GM21717 (cell line): ENCODE results near the gene DEAF1.
"Not testable (repeated sequence)": the region's sequence is repeated elsewhere in the genome, so short reads cannot be mapped to it uniquely, and the experiment has no call there.

ENCODE experiments used
- ATAC-seq: cut with Tn5 transposase; IDR thresholded peaks from one replicate; pipeline ENCODE4 v1.9.1; 2021; ENCODE audit warnings: mild to moderate bottlenecking, moderate library complexity; ENCODE audit not compliant: unreplicated experiment

The DEAF1 gene

GRCh38 chr11:653136-653535 lies 41.9 kb downstream of the DEAF1 start:
- ATAC-seq, result not testable (repeated sequence)

- ATAC-seq, result no peak
Measured at GRCh38 chr11:650482-650881, 44.5 kb downstream of the DEAF1 start.

GRCh38 chr11:647672-648158 lies 47.3 kb downstream of the DEAF1 start:
- ATAC-seq, result not testable (repeated sequence)

GRCh38 chr11:646214-646613 lies 48.8 kb downstream of the DEAF1 start:
- no peak for ATAC-seq

- ATAC-seq, result no peak
Measured at GRCh38 chr11:645536-645935, 49.5 kb downstream of the DEAF1 start.

- ATAC-seq, result no peak
Measured at GRCh38 chr11:643849-644738, 50.9 kb downstream of the DEAF1 start.

- ATAC-seq, result no peak
Measured at GRCh38 chr11:643366-643765, 51.7 kb downstream of the DEAF1 start.

- no peak for ATAC-seq
Measured at GRCh38 chr11:641806-642370, 53.1 kb downstream of the DEAF1 start.

- no peak for ATAC-seq
Measured at GRCh38 chr11:640021-640706, 54.9 kb downstream of the DEAF1 start.

- no peak for ATAC-seq
Measured at GRCh38 chr11:639332-639955, 55.6 kb downstream of the DEAF1 start.

GRCh38 chr11:638631-639331 lies 56.2 kb downstream of the DEAF1 start:
- ATAC-seq, result no peak

GRCh38 chr11:637593-638521 lies 57.2 kb downstream of the DEAF1 start:
- ATAC-seq, result no peak

- no peak for ATAC-seq
Measured at GRCh38 chr11:637333-637592, 57.8 kb downstream of the DEAF1 start.

- ATAC-seq, result no peak
Measured at GRCh38 chr11:636511-637332, 58.3 kb downstream of the DEAF1 start, which contains the start of gene DRD4. Gene DRD4, plus strand, starts transcription at chr11:637269. Its CDS starts 36 bp downstream, at chr11:637305.

- ATAC-seq, result no peak
Measured at GRCh38 chr11:635945-636510, 59.0 kb downstream of the DEAF1 start.

GRCh38 chr11:630871-631270 lies 64.2 kb downstream of the DEAF1 start:
- ATAC-seq, result no peak

GRCh38 chr11:629237-629583 lies 65.8 kb downstream of the DEAF1 start:
- no peak for ATAC-seq

GRCh38 chr11:628056-628455 lies 67.0 kb downstream of the DEAF1 start:
- ATAC-seq, result no peak

GRCh38 chr11:627308-627576 lies 67.8 kb downstream of the DEAF1 start:
- ATAC-seq, result no peak
